GM12878 (cell line): ENCODE results near the gene SMAD5. TPM values are rescaled to one million over a fixed set of nuclear protein-coding genes. Genes with fewer than 3 reads are reported as not detected.

ENCODE experiments used
- ATAC-seq: fragments of 200-7000 bp; cut with Tn5 transposase; 3 replicates; pipeline ENCODE4 v1.9.1; 2020; ENCODE audit warnings: mild to moderate bottlenecking, moderate library complexity
- BruUV-seq: library from RNA; stranded (reverse); fragments of 400-500 nt; replicated peaks from 2 replicates; lab custom pipeline; 2021; lab: Mats Ljungman, UMichigan
- CTCF ChIA-PET: fragments of 300-600 bp; sonication (Branson Sonifier 250); formaldehyde crosslinking; extraction: SDS; loops from one replicate; lab custom pipeline; 2021; ENCODE audit warnings: inconsistent platforms; lab: Yijun Ruan, JAX
- POLR2A ChIA-PET: fragments of 350-600 bp; formaldehyde crosslinking; extraction: SDS; loops from one replicate; lab custom pipeline; 2021; ENCODE audit warnings: inconsistent platforms; lab: Charles Lee
- RAD21 ChIA-PET: fragments of 300-600 bp; sonication (Branson Sonifier 250); formaldehyde crosslinking; loops from one replicate; lab custom pipeline; 2023; ENCODE audit warnings: antibody characterized with exemption; ENCODE audit not compliant: unreplicated experiment; lab: Charles Lee
- SMC1A ChIA-PET: fragments of 300-600 bp; sonication (Branson Sonifier 250); formaldehyde crosslinking; loops from one replicate; lab custom pipeline; 2023; ENCODE audit not compliant: unreplicated experiment, uncharacterized antibody; lab: Charles Lee
- DNase-seq: peaks from one replicate; pipeline ENCODE4 v3.0.0-alpha.2; 2011; ENCODE audit warnings: low read depth, low spot score
- FAIRE-seq: peaks from 3 replicates; lab custom pipeline; 2011; peaks lifted over from hg19 to GRCh38; lab: Jason Lieb, UNC
- H2AFZ ChIP-seq: 2 replicates; pipeline ENCODE4 v1.6.0; 2011; ENCODE audit warnings: low read depth, low read length, control low read depth; ENCODE audit not compliant: control insufficient read depth
- H3K27ac ChIP-seq: 2 replicates; pipeline ENCODE4 v1.5.1; 2011; ENCODE audit warnings: control low read depth; ENCODE audit not compliant: control insufficient read depth, insufficient read depth
- H3K27me3 ChIP-seq, 2 experiments: replicated peaks in 1 of 2; 2 replicates each; pipeline versions ENCODE4 v1.6.0 to v1.6.1; 2011; ENCODE audit warnings: low read length in 1 of 2; ENCODE audit not compliant: control insufficient read depth in 2 of 2, insufficient read depth in 2 of 2
- H3K36me3 ChIP-seq, 2 experiments: 2 replicates each; pipeline ENCODE4 v1.5.1; 2011; ENCODE audit warnings: low read length in 1 of 2; ENCODE audit not compliant: control insufficient read depth in 2 of 2, insufficient read depth in 2 of 2
- H3K4me1 ChIP-seq: 2 replicates; pipeline ENCODE4 v1.6.1; 2011; ENCODE audit warnings: mild to moderate bottlenecking, low read length, moderate library complexity, mixed read lengths; ENCODE audit not compliant: control insufficient read depth, insufficient read depth
- H3K4me2 ChIP-seq: 2 replicates; pipeline ENCODE4 v1.6.0; 2011; ENCODE audit warnings: control low read depth; ENCODE audit not compliant: control insufficient read depth, insufficient read depth
- H3K4me3 ChIP-seq: fragments of 200-600 bp; sonication (generic); 2 replicates; pipeline ENCODE4 v1.5.1; 2016
- H3K79me2 ChIP-seq: 2 replicates; pipeline ENCODE4 v1.6.0; 2011; ENCODE audit warnings: low read length; ENCODE audit not compliant: control insufficient read depth, insufficient read depth
- H3K9ac ChIP-seq: 2 replicates; pipeline ENCODE4 v1.8.0; 2011; ENCODE audit warnings: low read length, control low read depth, mixed read lengths; ENCODE audit not compliant: control insufficient read depth, insufficient read depth
- H3K9me3 ChIP-seq: replicated peaks from 3 replicates; pipeline ENCODE4 v1.5.1; 2011; ENCODE audit warnings: mild to moderate bottlenecking, low read length; ENCODE audit not compliant: control insufficient read depth, insufficient read depth
- H4K20me1 ChIP-seq: 2 replicates; pipeline ENCODE4 v1.6.0; 2011; ENCODE audit not compliant: control insufficient read depth, insufficient read depth
- ASH2L ChIP-seq: fragments of 300-600, 200-600 bp; sonication (generic); IDR thresholded peaks from 2 replicates; pipeline ENCODE4 v1.6.1; 2017; ENCODE audit warnings: low read depth, mild to moderate bottlenecking, borderline replicate concordance
- CBFB ChIP-seq: IDR thresholded peaks from 2 replicates; pipeline ENCODE4 v1.6.1; 2016; ENCODE audit warnings: antibody characterized with exemption, low read depth
- CHD4 ChIP-seq: fragments of 200-600 bp; sonication (generic); IDR thresholded peaks from 2 replicates; pipeline ENCODE4 v1.6.1; 2016; ENCODE audit warnings: mild to moderate bottlenecking
- ESRRA ChIP-seq: IDR thresholded peaks from 2 replicates; pipeline ENCODE4 v1.6.1; 2012; ENCODE audit warnings: mild to moderate bottlenecking, low read length, improper control_type of control experiment
- FOXK2 ChIP-seq: fragments of 450-650 bp; IDR thresholded peaks from 2 replicates; pipeline ENCODE4 v1.6.1; 2017; ENCODE audit warnings: mild to moderate bottlenecking, moderate library complexity
- HDAC2 ChIP-seq: fragments of 200-600 bp; sonication (generic); IDR thresholded peaks from 2 replicates; pipeline ENCODE4 v1.6.1; 2017
- IRF5 ChIP-seq: fragments of 450-650 bp; IDR thresholded peaks from 2 replicates; pipeline ENCODE4 v1.6.1; 2017; ENCODE audit warnings: borderline replicate concordance
- MTA2 ChIP-seq: fragments of 450-650 bp; IDR thresholded peaks from 2 replicates; pipeline ENCODE4 v1.6.1; 2016; ENCODE audit warnings: low read depth, mild to moderate bottlenecking, moderate library complexity
- NRF1 ChIP-seq: conservative IDR thresholded peaks from 2 replicates; pipeline ENCODE4 v1.6.1; 2011; ENCODE audit warnings: mild to moderate bottlenecking, low read depth, low read length, improper control_type of control experiment
- SMAD1 ChIP-seq: fragments of 450-650 bp; IDR thresholded peaks from 2 replicates; pipeline ENCODE4 v1.6.1; 2018; ENCODE audit warnings: mild to moderate bottlenecking, low read depth; ENCODE audit not compliant: partially characterized antibody
- ZNF207 ChIP-seq: fragments of 450-650 bp; IDR thresholded peaks from 2 replicates; pipeline ENCODE4 v1.6.1; 2014; ENCODE audit warnings: antibody characterized with exemption, mild to moderate bottlenecking, borderline replicate concordance
- ZNF687 ChIP-seq: fragments of 450-650 bp; IDR thresholded peaks from 2 replicates; pipeline ENCODE4 v1.6.1; 2017; ENCODE audit warnings: mild to moderate bottlenecking, moderate library complexity
- ZSCAN29 ChIP-seq: fragments of 450-650 bp; IDR thresholded peaks from 2 replicates; pipeline ENCODE4 v1.6.1; 2017; ENCODE audit warnings: mild to moderate bottlenecking, moderate library complexity
- ZZZ3 ChIP-seq: IDR thresholded peaks from 2 replicates; pipeline ENCODE4 v1.6.1; 2011; ENCODE audit warnings: low read depth; ENCODE audit not compliant: control insufficient read depth, insufficient read length
- WGBS: methylation state at CpG from one replicate; pipeline ENCODE4 v1.1.6; 2016; ENCODE audit warnings: low lambda C conversion rate; ENCODE audit not compliant: insufficient replicate concordance, insufficient coverage; ENCODE audit errors: missing lambda C conversion rate; 5-methylcytosine and 5-hydroxymethylcytosine counted together
- in situ Hi-C: fragments of 300-500 bp; cut with MboI; formaldehyde crosslinking; loops from 9 replicates; pipeline ENCODE4 v1.14.3; 2018; ENCODE audit warnings: mixed read lengths
- intact Hi-C: fragments of 100-400 bp; cut with micrococcal nuclease; formaldehyde crosslinking; loops from one replicate; pipeline ENCODE4 v1.14.2; 2022; ENCODE audit not compliant: unreplicated experiment
- polyA plus RNA-seq, 11 experiments: library from polyadenylated mRNA; depleted of rRNA in 4 of 11; unstranded in 6 of 11; stranded (reverse) in 5 of 11; fragments of >200 nt; fragmentation: Nextera tagmentation in 4 of 11; fragmentation: Illumina TruSeq in 1 of 11; extraction: Ambion mirVana in 4 of 11; extraction: Trizol in 1 of 11; gene quantifications; 1 replicate in 1 of 11; 2 replicates in 10 of 11; pipeline versions ENCODE4 v1.2.1 to v1.2.3, GENCODE V29; 2011 to 2016; ENCODE audit warnings: inconsistent platforms in 2 of 11, missing spikeins in 2 of 11, low read depth in 1 of 11
- total RNA-seq, 4 experiments: library from RNA; depleted of rRNA in 3 of 4; stranded (reverse); fragments of >200 nt in 3 of 4; fragmentation: Illumina TruSeq in 1 of 4; extraction: Trizol in 1 of 4; gene quantifications; 2 replicates each; pipeline versions ENCODE4 v1.2.1 to v1.2.3, GENCODE V29; 2013 to 2021
- TF ChIP-seq, protein P1 (sequence below): IDR thresholded peaks from 2 replicates; pipeline ENCODE4 v1.6.1; 2012; ENCODE audit warnings: mild to moderate bottlenecking, low read depth, low read length

SMAD5 gene
- total and polyA plus RNA-seq, 10 of the 15 experiments (the other 5 are each of a cell fraction or from before 2014, with no cell fraction given) = 3.6 to 40.6 (median 11.7) TPM

DNA sequence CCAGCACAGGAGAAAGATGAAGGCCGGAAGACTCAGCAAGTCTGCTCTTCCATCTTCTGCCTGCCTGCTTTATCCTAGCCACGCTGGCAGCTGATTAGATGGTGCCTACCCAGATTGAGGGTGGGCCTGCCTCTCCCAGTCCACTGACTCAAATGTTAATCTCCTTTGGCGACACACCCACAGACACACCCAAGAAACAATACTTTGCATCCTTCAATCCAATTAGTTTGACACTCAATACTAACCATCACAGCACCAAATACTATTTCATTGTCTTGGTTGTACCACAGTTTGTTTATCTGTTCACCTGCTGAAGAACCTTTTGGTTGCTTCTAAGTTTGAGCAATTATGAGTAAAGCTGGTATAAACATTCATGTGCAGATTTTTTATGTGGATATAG lies 36.6 kb downstream of the SMAD5 start:
- ATAC-seq (no peak), DNase-seq (no peak), FAIRE-seq (no peak)
- H2AFZ ChIP-seq = no peak overlapping the region
- no peaks in the 10 kb centered on the region for H4K20me1 ChIP-seq
- BruUV-seq = no TSS peak
- no peak overlapping the region for H3K27ac ChIP-seq
- TF ChIP-seq ESRRA (no peak), FOXK2 (no peak), IRF5 (no peak), ZNF687 (no peak), CBFB (no peak), SMAD1 (no peak), ASH2L (no peak), CHD4 (no peak), MTA2 (no peak), ZNF207 (no peak), ZZZ3 (no peak), ZSCAN29 (no peak), HDAC2 (no peak), NRF1 (no peak)
- TF ChIP-seq, protein P1, sequence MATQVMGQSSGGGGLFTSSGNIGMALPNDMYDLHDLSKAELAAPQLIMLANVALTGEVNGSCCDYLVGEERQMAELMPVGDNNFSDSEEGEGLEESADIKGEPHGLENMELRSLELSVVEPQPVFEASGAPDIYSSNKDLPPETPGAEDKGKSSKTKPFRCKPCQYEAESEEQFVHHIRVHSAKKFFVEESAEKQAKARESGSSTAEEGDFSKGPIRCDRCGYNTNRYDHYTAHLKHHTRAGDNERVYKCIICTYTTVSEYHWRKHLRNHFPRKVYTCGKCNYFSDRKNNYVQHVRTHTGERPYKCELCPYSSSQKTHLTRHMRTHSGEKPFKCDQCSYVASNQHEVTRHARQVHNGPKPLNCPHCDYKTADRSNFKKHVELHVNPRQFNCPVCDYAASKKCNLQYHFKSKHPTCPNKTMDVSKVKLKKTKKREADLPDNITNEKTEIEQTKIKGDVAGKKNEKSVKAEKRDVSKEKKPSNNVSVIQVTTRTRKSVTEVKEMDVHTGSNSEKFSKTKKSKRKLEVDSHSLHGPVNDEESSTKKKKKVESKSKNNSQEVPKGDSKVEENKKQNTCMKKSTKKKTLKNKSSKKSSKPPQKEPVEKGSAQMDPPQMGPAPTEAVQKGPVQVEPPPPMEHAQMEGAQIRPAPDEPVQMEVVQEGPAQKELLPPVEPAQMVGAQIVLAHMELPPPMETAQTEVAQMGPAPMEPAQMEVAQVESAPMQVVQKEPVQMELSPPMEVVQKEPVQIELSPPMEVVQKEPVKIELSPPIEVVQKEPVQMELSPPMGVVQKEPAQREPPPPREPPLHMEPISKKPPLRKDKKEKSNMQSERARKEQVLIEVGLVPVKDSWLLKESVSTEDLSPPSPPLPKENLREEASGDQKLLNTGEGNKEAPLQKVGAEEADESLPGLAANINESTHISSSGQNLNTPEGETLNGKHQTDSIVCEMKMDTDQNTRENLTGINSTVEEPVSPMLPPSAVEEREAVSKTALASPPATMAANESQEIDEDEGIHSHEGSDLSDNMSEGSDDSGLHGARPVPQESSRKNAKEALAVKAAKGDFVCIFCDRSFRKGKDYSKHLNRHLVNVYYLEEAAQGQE = no peak
- ChIA-PET POLR2A (no interaction called here), RAD21 (no interaction called here), SMC1A (interaction anchor here (0.6 to 1.1 kb wide), 5 partner anchors 16 to 88 kb away, joined by 3 to 5 read pairs (median 3); no protein-coding TSS in a partner anchor), CTCF (interaction anchor here (0.8 to 8.4 kb wide), 3 partner anchors 28 to 105 kb away, joined by 3 to 76 read pairs (median 64); no protein-coding TSS in a partner anchor)
- H3K4me1 ChIP-seq = peaks cover 5% of the 10 kb centered on the region; the same call in 1 of the 2 replicates
- H3K4me3 ChIP-seq = no peak overlapping the region
- no peak overlapping the region for H3K4me2 ChIP-seq
- no peaks in the 10 kb centered on the region for H3K27me3 ChIP-seq
- peaks cover 0 to 12% of the 10 kb centered on the region in 2 experiments; a peak in 3 of 4 replicates for H3K36me3 ChIP-seq
- WGBS = 97% methylated on average over 3 of the region's 3 CpGs
- intact Hi-C loops = no loop called here
- in situ Hi-C loops = no loop called here
- no peaks in the 10 kb centered on the region for H3K79me2 ChIP-seq
- H3K9ac ChIP-seq = no peak overlapping the region
- no peaks in the 10 kb centered on the region for H3K9me3 ChIP-seq
